Activated T-helper 2 cell treated with anti-CD3 and anti-CD28 coated beads, Interferon-gamma antibody, Interleukin-2, Interleukin-4, amounts not matched to agents 10 μg/mL and 5 μg/mL and 100 μg/mL, durations not matched to agents 14 hours and 24 hours and 36 hours (primary cell): ENCODE measurements around the gene POT1. TPM values are rescaled to one million over a fixed set of nuclear protein-coding genes. Genes with fewer than 3 reads are reported as not detected.

Source experiments
- DNase-seq: peaks from one replicate; pipeline ENCODE4 v3.0.0; 2021; ENCODE audit warnings: low spot score
- H3K27ac Mint-ChIP-seq: one replicate; pipeline ENCODE4 v1.8.0; 2021; ENCODE audit warnings: mixed read lengths
- H3K27me3 Mint-ChIP-seq: one replicate; pipeline ENCODE4 v1.8.0; 2021; ENCODE audit warnings: low read depth, mixed read lengths
- H3K36me3 Mint-ChIP-seq: one replicate; pipeline ENCODE4 v1.8.0; 2021; ENCODE audit warnings: low read depth, mixed read lengths
- H3K4me1 Mint-ChIP-seq: one replicate; pipeline ENCODE4 v1.8.0; 2021; ENCODE audit warnings: low read depth, mixed read lengths
- H3K4me3 Mint-ChIP-seq: one replicate; pipeline ENCODE4 v1.8.0; 2021; ENCODE audit warnings: low read depth, mild to moderate bottlenecking, moderate library complexity, mixed read lengths
- H3K9me3 Mint-ChIP-seq: one replicate; pipeline ENCODE4 v1.8.0; 2021; ENCODE audit warnings: mixed read lengths
- intact Hi-C: fragments of 100-400 bp; cut with micrococcal nuclease; formaldehyde crosslinking; loops from one replicate; pipeline ENCODE4 v1.15.1; 2023
- total RNA-seq: library from RNA; stranded (reverse); gene quantifications from 2 replicates; pipeline ENCODE4 v1.2.3, GENCODE V29; 2022

POT1 gene
- total RNA-seq, 1 donor from 2014 or later: 29.7 TPM

GRCh38 chr7:124898531-124898930, 31.1 kb downstream of the POT1 start:
- no peaks in the 10 kb centered on the region for H3K9me3 Mint-ChIP-seq
- intact Hi-C loops: no loop called here
- no peaks in the 10 kb centered on the region for H3K27me3 Mint-ChIP-seq
- peaks cover 28% of the 10 kb centered on the region for H3K36me3 Mint-ChIP-seq
- H3K4me1 Mint-ChIP-seq: peaks cover 10% of the 10 kb centered on the region
- DNase-seq: no peak
- no peak overlapping the region for H3K4me3 Mint-ChIP-seq
- no peak overlapping the region for H3K27ac Mint-ChIP-seq

- Mint-ChIP-seq H3K27me3 (no peaks in the 10 kb centered on the region), H3K4me1 (peaks cover 14% of the 10 kb centered on the region), H3K36me3 (peaks cover 37% of the 10 kb centered on the region), H3K4me3 (no peak overlapping the region), H3K27ac (no peak overlapping the region), H3K9me3 (no peaks in the 10 kb centered on the region)
- intact Hi-C loops: no loop called here
- no peak for DNase-seq
These were observed 33.6 kb downstream of the POT1 start for GRCh38 chr7:124896001-124896400.

DNA sequence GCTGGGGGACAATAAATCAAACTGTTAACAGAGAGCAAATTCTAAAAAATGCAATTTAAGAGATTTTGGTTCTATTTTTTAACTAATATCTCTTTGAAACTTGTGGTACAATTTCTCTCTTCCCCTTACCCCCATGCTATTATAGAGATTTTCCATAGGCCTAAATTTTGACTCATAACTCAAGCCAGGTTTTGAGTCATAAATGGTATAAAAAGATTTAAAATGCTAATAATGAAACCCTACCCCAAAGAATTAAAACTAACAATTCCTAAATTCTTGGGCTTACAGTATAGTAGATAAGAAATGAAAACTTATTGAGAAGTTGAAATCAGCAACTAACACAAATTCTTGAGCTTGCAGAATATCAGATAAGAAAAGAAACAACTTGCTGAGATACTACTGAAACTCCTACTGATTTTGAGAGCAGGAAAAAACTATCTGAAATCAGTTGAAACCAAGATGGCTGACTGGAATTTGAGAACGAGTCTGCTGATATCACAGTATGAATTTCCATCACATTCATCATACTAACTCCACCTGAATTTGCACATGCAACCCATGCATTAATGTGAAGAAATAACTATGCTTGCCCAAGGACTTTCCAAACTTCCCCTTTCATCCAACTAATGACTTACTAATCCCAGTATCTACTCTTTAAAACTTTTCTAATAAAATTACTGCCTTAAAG, 36.3 kb downstream of the POT1 start:
- H3K27ac Mint-ChIP-seq: no peak overlapping the region
- intact Hi-C loops: no loop called here
- no peaks in the 10 kb centered on the region for H3K9me3 Mint-ChIP-seq
- no peaks in the 10 kb centered on the region for H3K27me3 Mint-ChIP-seq
- DNase-seq: no peak
- H3K4me3 Mint-ChIP-seq: no peak overlapping the region
- H3K4me1 Mint-ChIP-seq: peaks cover 10% of the 10 kb centered on the region
- peaks cover 51% of the 10 kb centered on the region for H3K36me3 Mint-ChIP-seq

- Mint-ChIP-seq H3K9me3 (no peaks in the 10 kb centered on the region), H3K27me3 (no peaks in the 10 kb centered on the region), H3K36me3 (peaks cover 27% of the 10 kb centered on the region), H3K4me3 (no peak overlapping the region), H3K27ac (no peak overlapping the region), H3K4me1 (no peaks in the 10 kb centered on the region)
- intact Hi-C loops: no loop called here
- no peak for DNase-seq
These were observed 42.4 kb downstream of the POT1 start for GRCh38 chr7:124887247-124887646.

DNA sequence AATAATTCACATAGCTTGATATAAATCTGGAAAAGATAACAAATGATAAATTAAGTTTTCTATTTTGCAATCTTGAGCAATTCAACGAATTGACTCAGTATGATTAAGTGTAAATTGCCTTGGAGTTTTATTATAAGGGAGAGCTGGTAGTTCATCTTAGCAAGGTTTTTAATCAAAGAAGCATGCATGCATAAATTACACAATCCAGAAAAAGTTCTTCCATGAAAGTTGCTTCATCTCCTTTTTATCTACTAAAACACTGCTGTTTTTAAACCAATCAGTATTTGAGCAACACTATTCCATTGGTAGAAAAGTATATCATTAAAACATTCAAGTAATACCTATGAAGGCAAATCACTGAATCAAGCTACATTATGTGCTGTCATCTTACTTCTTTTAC, 47.6 kb downstream of the POT1 start:
- intact Hi-C loops: no loop called here
- no peak for DNase-seq
- H3K4me3 Mint-ChIP-seq: no peak overlapping the region
- no peaks in the 10 kb centered on the region for H3K9me3 Mint-ChIP-seq
- no peaks in the 10 kb centered on the region for H3K4me1 Mint-ChIP-seq
- H3K27me3 Mint-ChIP-seq: no peaks in the 10 kb centered on the region
- H3K36me3 Mint-ChIP-seq: no peaks in the 10 kb centered on the region
- no peak overlapping the region for H3K27ac Mint-ChIP-seq

GRCh38 chr7:124879771-124880170, 49.9 kb downstream of the POT1 start:
- no peaks in the 10 kb centered on the region for H3K9me3 Mint-ChIP-seq
- no peaks in the 10 kb centered on the region for H3K36me3 Mint-ChIP-seq
- no peak overlapping the region for H3K4me3 Mint-ChIP-seq
- no peaks in the 10 kb centered on the region for H3K4me1 Mint-ChIP-seq
- H3K27me3 Mint-ChIP-seq: no peaks in the 10 kb centered on the region
- H3K27ac Mint-ChIP-seq: no peak overlapping the region
- intact Hi-C loops: no loop called here
- DNase-seq: no peak

GRCh38 chr7:124879103-124879502, 50.5 kb downstream of the POT1 start:
- H3K4me3 Mint-ChIP-seq: no peak overlapping the region
- no peaks in the 10 kb centered on the region for H3K4me1 Mint-ChIP-seq
- no peaks in the 10 kb centered on the region for H3K9me3 Mint-ChIP-seq
- H3K27ac Mint-ChIP-seq: no peak overlapping the region
- intact Hi-C loops: no loop called here
- DNase-seq: no peak
- H3K36me3 Mint-ChIP-seq: no peaks in the 10 kb centered on the region
- no peaks in the 10 kb centered on the region for H3K27me3 Mint-ChIP-seq

GRCh38 chr7:124874644-124875163, 54.9 kb downstream of the POT1 start:
- no peaks in the 10 kb centered on the region for H3K27me3 Mint-ChIP-seq
- intact Hi-C loops: no loop called here

GRCh38 chr7:124857672-124858235, 71.9 kb downstream of the POT1 start:
- Mint-ChIP-seq H3K27me3 (no peaks in the 10 kb centered on the region), H3K36me3 (peaks cover 19% of the 10 kb centered on the region), H3K27ac (no peak overlapping the region), H3K4me1 (no peaks in the 10 kb centered on the region), H3K9me3 (no peaks in the 10 kb centered on the region), H3K4me3 (no peak overlapping the region)
- intact Hi-C loops: loop anchor here (10.0 kb wide), 1 partner anchor 753 kb away; no protein-coding TSS in a partner anchor
- no peak for DNase-seq

More at GRCh38 chr7:124874644-124875163, 54.9 kb downstream of the POT1 start:
- H3K36me3 Mint-ChIP-seq: no peaks in the 10 kb centered on the region
- H3K4me1 Mint-ChIP-seq: no peaks in the 10 kb centered on the region
- DNase-seq: no peak
- no peak overlapping the region for H3K4me3 Mint-ChIP-seq
- H3K9me3 Mint-ChIP-seq: no peaks in the 10 kb centered on the region
- no peak overlapping the region for H3K27ac Mint-ChIP-seq

DNA sequence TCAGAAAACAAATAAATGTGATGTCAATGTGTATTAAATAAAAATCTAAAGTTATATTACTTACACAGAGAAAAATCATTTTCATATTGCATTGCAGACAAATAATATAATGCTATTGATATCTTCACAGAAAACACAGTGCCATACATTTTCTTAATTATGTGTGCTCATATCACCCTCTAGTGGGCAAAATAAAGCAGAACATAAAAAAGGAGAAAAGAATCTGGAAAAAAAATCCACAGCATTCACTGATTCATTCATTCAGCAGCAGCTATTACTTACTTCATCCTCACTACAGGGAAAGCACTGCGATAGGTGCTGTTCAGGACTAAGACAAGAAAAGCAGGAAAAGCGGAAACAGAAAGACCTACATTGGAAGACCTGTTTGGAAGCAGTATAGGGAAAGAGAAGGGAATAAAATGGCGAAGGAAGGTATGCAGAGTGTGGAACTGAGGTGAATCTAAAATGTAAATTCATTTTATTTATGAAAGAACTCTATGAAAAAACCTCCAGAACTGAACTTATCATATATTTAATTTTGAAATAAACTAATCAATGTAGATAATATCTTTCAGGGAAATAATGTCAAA, 73.2 kb downstream of the POT1 start:
- Mint-ChIP-seq H3K9me3 (no peaks in the 10 kb centered on the region), H3K4me1 (no peaks in the 10 kb centered on the region)
- intact Hi-C loops: loop anchor here (10.0 kb wide), 1 partner anchor 752 kb away; no protein-coding TSS in a partner anchor

DNA sequence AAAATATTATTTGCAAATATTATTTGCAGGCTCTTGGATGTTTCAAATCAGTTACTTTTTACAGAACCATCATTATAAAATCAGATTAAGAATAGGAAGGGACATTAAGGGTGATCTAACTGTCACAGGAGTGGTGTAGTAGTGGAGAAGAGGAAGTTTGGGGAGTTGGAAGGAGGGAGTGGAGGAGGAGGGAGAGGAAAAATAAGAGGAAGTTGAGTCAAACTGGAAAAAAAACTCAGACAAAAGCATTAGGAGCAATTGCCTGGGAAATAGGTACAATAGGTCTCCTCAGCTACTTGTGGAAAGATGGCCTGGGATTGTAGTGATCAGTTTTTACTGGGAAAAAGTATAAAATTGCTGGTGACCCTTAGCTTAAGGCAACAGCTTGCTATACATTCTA, 86.3 kb downstream of the POT1 start:
- Mint-ChIP-seq H3K4me3 (no peak overlapping the region), H3K36me3 (peaks cover 11% of the 10 kb centered on the region), H3K27me3 (no peaks in the 10 kb centered on the region), H3K27ac (no peak overlapping the region), H3K9me3 (no peaks in the 10 kb centered on the region), H3K4me1 (no peaks in the 10 kb centered on the region)
- no peak for DNase-seq
- intact Hi-C loops: no loop called here

More for the DNA sequence above, 73.2 kb downstream of the POT1 start:
- Mint-ChIP-seq H3K4me3 (no peak overlapping the region), H3K27ac (no peak overlapping the region), H3K27me3 (no peaks in the 10 kb centered on the region), H3K36me3 (peaks cover 11% of the 10 kb centered on the region)
- DNase-seq: no peak

GRCh38 chr7:124840435-124840834, 89.2 kb downstream of the POT1 start:
- Mint-ChIP-seq H3K27me3 (no peaks in the 10 kb centered on the region), H3K27ac (no peak overlapping the region), H3K4me3 (no peak overlapping the region), H3K36me3 (peaks cover 7% of the 10 kb centered on the region), H3K4me1 (no peaks in the 10 kb centered on the region), H3K9me3 (no peaks in the 10 kb centered on the region)
- intact Hi-C loops: no loop called here
- no peak for DNase-seq

DNA sequence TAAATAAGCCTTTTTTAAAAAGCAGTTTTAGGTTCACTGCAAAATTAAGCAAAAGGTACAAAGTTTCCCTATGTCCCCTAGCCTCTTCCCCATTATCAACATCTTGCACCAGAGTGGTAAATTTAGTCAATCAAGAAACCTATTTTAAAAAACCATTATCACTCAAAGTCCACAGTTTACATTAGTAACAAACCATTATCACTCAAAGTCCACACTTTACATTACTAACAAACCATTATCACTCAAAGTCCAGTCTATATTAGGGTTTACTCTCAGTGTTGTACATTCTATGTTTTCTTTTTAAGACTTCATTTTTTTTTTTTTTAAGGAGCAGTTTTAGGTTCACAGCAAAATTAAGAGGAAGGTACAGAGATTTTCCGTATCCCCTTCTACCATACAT, 89.9 kb downstream of the POT1 start:
- H3K27me3 Mint-ChIP-seq: no peaks in the 10 kb centered on the region
- no peak overlapping the region for H3K27ac Mint-ChIP-seq
- intact Hi-C loops: no loop called here
- H3K9me3 Mint-ChIP-seq: no peaks in the 10 kb centered on the region
- H3K4me3 Mint-ChIP-seq: no peak overlapping the region
- peaks cover 7% of the 10 kb centered on the region for H3K36me3 Mint-ChIP-seq
- no peak for DNase-seq
- no peaks in the 10 kb centered on the region for H3K4me1 Mint-ChIP-seq
